NCI-H2227 (cell line): ENCODE results near the gene PIK3R3.

Experiments used
- DNase-seq: peaks from one replicate; lab custom pipeline; 2025; ENCODE audit not compliant: unreplicated experiment; lab: John Stamatoyannopoulos, UW

Gene PIK3R3

GRCh38 chr1:45998020-45998617 is 134.3 kb downstream of the PIK3R3 start:
- DNase-seq: no peak

- no peak for DNase-seq
Observed at GRCh38 chr1:45995298-45995697, 137.1 kb downstream of the PIK3R3 start.

- no peak for DNase-seq
Observed at GRCh38 chr1:45994423-45994822, 138.0 kb downstream of the PIK3R3 start.
